Activated CD4-positive, alpha-beta memory T cell treated with anti-CD3 and anti-CD28 coated beads for 36 hours (primary cell): ENCODE data around the gene EFEMP1. TPM values are rescaled to one million over a fixed set of nuclear protein-coding genes. Genes with fewer than 3 reads are reported as not detected.

Experiments used
- CTCF ChIA-PET: fragments of 350-600 bp; sonication (Branson Sonifier 250); formaldehyde crosslinking; loops from one replicate; lab custom pipeline; 2021; ENCODE audit warnings: antibody characterized with exemption, inconsistent platforms; lab: Charles Lee
- POLR2A ChIA-PET: fragments of 350-600 bp; sonication (Branson Sonifier 250); formaldehyde crosslinking; loops from one replicate; lab custom pipeline; 2021; ENCODE audit warnings: antibody characterized with exemption; lab: Charles Lee
- DNase-seq: peaks from one replicate; pipeline ENCODE4 v3.0.0-alpha.2; 2020
- H3K27ac Mint-ChIP-seq: one replicate; pipeline ENCODE4 v1.8.0; 2021; ENCODE audit warnings: mixed read lengths
- H3K27me3 Mint-ChIP-seq: one replicate; pipeline ENCODE4 v1.8.0; 2021; ENCODE audit warnings: mixed read lengths
- H3K36me3 Mint-ChIP-seq: one replicate; pipeline ENCODE4 v1.8.0; 2021; ENCODE audit warnings: mixed read lengths
- H3K4me1 Mint-ChIP-seq: one replicate; pipeline ENCODE4 v1.8.0; 2021; ENCODE audit warnings: low read depth, mixed read lengths
- H3K4me3 Mint-ChIP-seq: one replicate; pipeline ENCODE4 v1.8.0; 2021; ENCODE audit warnings: mild to moderate bottlenecking, mixed read lengths
- H3K9me3 Mint-ChIP-seq: one replicate; pipeline ENCODE4 v1.8.0; 2021; ENCODE audit warnings: mixed read lengths
- intact Hi-C: fragments of 100-400 bp; cut with micrococcal nuclease; formaldehyde crosslinking; loops from one replicate; pipeline ENCODE4 v1.15.1; 2023
- total RNA-seq, 2 experiments: library from RNA; stranded (reverse); gene quantifications; one replicate each; pipeline ENCODE4 v1.2.3, GENCODE V29; 2021

Gene EFEMP1
- total RNA-seq, 2 experiments from 2014 or later = not detected

- H3K4me1 Mint-ChIP-seq = no peaks in the 10 kb centered on the region
- CTCF ChIA-PET = interaction anchor here (0.6 kb wide), 1 partner anchor 18 kb away, joined by 3 read pairs; no protein-coding TSS in a partner anchor
- H3K9me3 Mint-ChIP-seq = no peaks in the 10 kb centered on the region
- H3K36me3 Mint-ChIP-seq = no peaks in the 10 kb centered on the region
- H3K4me3 Mint-ChIP-seq = no peak overlapping the region
- DNase-seq = no peak
- intact Hi-C loops = no loop called here
- POLR2A ChIA-PET = no interaction called here
- H3K27me3 Mint-ChIP-seq = no peaks in the 10 kb centered on the region
- no peak overlapping the region for H3K27ac Mint-ChIP-seq
These were observed 36.2 kb downstream of the EFEMP1 start for GRCh38 chr2:55887351-55887750.

- Mint-ChIP-seq H3K9me3 (no peaks in the 10 kb centered on the region), H3K27ac (no peak overlapping the region), H3K27me3 (no peaks in the 10 kb centered on the region), H3K36me3 (no peaks in the 10 kb centered on the region), H3K4me1 (no peaks in the 10 kb centered on the region), H3K4me3 (no peak overlapping the region)
- CTCF ChIA-PET = no interaction called here
- DNase-seq = no peak
- POLR2A ChIA-PET = no interaction called here
- intact Hi-C loops = no loop called here
These were observed 37.7 kb downstream of the EFEMP1 start for GRCh38 chr2:55885944-55886281.

- Mint-ChIP-seq H3K36me3 (no peaks in the 10 kb centered on the region), H3K9me3 (no peaks in the 10 kb centered on the region), H3K27ac (no peak overlapping the region), H3K4me3 (no peak overlapping the region), H3K4me1 (no peaks in the 10 kb centered on the region), H3K27me3 (no peaks in the 10 kb centered on the region)
- ChIA-PET CTCF (no interaction called here), POLR2A (no interaction called here)
- intact Hi-C loops = no loop called here
- DNase-seq = no peak
These were observed 38.2 kb downstream of the EFEMP1 start for GRCh38 chr2:55885127-55885943.

DNA sequence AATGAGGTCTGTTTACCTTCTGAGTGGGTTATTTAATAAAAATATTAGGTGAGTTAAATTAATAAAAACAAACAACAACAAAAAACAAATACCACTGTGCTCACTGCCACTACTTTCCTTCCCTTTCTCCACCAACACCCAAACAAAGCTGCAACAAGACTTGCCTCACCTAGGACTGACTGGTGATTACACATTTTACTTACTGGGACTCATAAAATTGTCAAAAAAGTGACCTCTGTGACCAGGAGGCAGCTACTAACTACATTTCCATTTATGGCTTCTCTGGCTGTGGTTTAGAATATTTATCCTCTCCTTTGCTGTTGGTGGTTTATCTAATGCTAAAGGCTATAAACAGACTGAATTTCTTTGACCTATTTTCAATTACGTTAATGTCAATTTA, 39.8 kb downstream of the EFEMP1 start:
- no peak for DNase-seq
- H3K27ac Mint-ChIP-seq = no peak overlapping the region
- CTCF ChIA-PET = no interaction called here
- H3K27me3 Mint-ChIP-seq = no peaks in the 10 kb centered on the region
- no peaks in the 10 kb centered on the region for H3K36me3 Mint-ChIP-seq
- no peaks in the 10 kb centered on the region for H3K4me1 Mint-ChIP-seq
- no peaks in the 10 kb centered on the region for H3K9me3 Mint-ChIP-seq
- POLR2A ChIA-PET = no interaction called here
- intact Hi-C loops = no loop called here
- H3K4me3 Mint-ChIP-seq = no peak overlapping the region

DNA sequence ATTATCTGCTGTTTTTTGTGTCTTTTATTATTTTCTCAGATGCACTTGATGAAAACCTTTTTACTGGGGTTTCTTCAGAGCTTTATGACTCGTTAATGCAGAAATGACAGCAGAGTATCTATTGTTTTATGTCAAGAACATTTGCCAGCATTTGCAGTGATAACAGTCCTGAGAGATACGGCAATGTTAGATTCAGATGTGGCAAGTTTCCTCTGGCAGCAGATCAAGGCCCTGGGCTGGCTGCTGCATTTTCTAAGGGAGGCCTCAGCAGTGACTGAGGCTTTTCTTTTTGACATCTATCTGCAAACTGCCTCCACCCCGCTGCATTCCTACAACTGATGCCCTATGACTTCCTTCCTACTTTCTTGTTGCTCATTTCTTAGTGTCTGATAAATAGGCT, 40.2 kb downstream of the EFEMP1 start:
- H3K4me3 Mint-ChIP-seq = no peak overlapping the region
- no peaks in the 10 kb centered on the region for H3K4me1 Mint-ChIP-seq
- intact Hi-C loops = no loop called here
- no peaks in the 10 kb centered on the region for H3K27me3 Mint-ChIP-seq
- no peaks in the 10 kb centered on the region for H3K9me3 Mint-ChIP-seq
- no peak for DNase-seq
- no peak overlapping the region for H3K27ac Mint-ChIP-seq
- H3K36me3 Mint-ChIP-seq = no peaks in the 10 kb centered on the region
- CTCF ChIA-PET = no interaction called here
- POLR2A ChIA-PET = no interaction called here

- DNase-seq = no peak
- CTCF ChIA-PET = no interaction called here
- H3K27ac Mint-ChIP-seq = no peak overlapping the region
- no peaks in the 10 kb centered on the region for H3K9me3 Mint-ChIP-seq
- intact Hi-C loops = no loop called here
- no peaks in the 10 kb centered on the region for H3K4me1 Mint-ChIP-seq
- no peaks in the 10 kb centered on the region for H3K27me3 Mint-ChIP-seq
- POLR2A ChIA-PET = no interaction called here
- H3K36me3 Mint-ChIP-seq = no peaks in the 10 kb centered on the region
- no peak overlapping the region for H3K4me3 Mint-ChIP-seq
These were observed 40.6 kb downstream of the EFEMP1 start for GRCh38 chr2:55882954-55883353.

DNA sequence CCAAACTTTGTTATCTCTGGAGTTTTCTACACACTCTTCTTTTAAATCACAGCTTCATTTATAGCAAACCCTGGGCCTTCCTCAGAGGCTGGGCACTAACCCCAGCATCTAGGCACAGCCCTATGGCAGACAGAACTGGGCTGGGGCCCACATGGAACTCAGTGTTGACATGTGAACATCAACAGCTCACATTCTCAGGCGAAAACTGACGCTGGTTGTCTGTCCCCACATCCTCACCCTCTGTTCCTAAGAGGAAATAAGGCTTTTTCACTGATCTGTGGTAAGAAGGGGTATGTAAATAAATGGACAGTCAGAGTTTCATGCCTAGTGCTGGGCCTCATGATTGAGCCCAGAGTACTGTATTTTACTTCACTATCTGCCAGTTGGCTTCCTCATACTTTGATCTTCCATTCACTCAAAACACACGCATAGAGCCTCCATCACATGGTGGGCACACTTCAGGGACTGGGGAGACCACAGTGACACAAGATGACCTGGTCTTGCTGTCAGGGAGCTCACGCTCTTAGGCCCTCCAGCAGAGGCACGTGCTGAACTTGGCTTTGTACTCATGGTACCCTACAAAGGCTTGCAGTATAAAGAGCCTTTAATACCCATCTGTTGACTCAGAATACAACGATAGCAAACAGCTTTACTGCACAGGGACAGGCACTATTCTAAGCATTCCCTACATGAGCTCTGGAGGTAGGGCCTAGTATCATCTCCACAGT, 43.0 kb downstream of the EFEMP1 start:
- Mint-ChIP-seq H3K9me3 (no peaks in the 10 kb centered on the region), H3K27ac (no peak overlapping the region), H3K36me3 (no peaks in the 10 kb centered on the region), H3K27me3 (no peaks in the 10 kb centered on the region), H3K4me3 (no peak overlapping the region), H3K4me1 (no peaks in the 10 kb centered on the region)
- no peak for DNase-seq
- POLR2A ChIA-PET = no interaction called here
- CTCF ChIA-PET = no interaction called here
- intact Hi-C loops = no loop called here

- POLR2A ChIA-PET = no interaction called here
- DNase-seq = no peak
These were observed 43.6 kb downstream of the EFEMP1 start for GRCh38 chr2:55879976-55880375.

DNA sequence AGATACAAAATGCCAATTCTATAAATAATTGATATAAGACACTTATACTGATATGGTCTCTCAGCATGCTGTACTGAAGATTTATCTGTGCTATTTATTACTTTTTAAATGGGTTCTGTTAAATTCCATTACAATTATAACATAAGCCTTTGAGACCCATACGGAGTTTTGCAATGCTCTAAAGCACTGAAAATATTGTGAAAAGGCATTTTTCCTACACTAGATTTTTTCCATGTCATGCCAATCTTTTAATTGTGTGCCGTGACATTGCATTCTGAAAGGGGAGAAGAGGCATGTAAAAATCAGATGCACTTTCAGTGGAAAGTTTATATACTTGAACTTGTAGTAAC, 46.5 kb downstream of the EFEMP1 start:
- H3K4me1 Mint-ChIP-seq = no peaks in the 10 kb centered on the region
- no peaks in the 10 kb centered on the region for H3K9me3 Mint-ChIP-seq
- ChIA-PET CTCF (no interaction called here), POLR2A (no interaction called here)
- H3K27me3 Mint-ChIP-seq = no peaks in the 10 kb centered on the region
- no peak overlapping the region for H3K27ac Mint-ChIP-seq
- no peak overlapping the region for H3K4me3 Mint-ChIP-seq
- no peak for DNase-seq
- intact Hi-C loops = no loop called here
- H3K36me3 Mint-ChIP-seq = no peaks in the 10 kb centered on the region

More at GRCh38 chr2:55879976-55880375, 43.6 kb downstream of the EFEMP1 start:
- Mint-ChIP-seq H3K36me3 (no peaks in the 10 kb centered on the region), H3K27ac (no peak overlapping the region), H3K27me3 (no peaks in the 10 kb centered on the region), H3K9me3 (no peaks in the 10 kb centered on the region), H3K4me3 (no peak overlapping the region), H3K4me1 (no peaks in the 10 kb centered on the region)
- intact Hi-C loops = no loop called here
- CTCF ChIA-PET = no interaction called here

GRCh38 chr2:55876429-55877086, 47.0 kb downstream of the EFEMP1 start:
- H3K27me3 Mint-ChIP-seq = no peaks in the 10 kb centered on the region
- POLR2A ChIA-PET = no interaction called here
- H3K4me3 Mint-ChIP-seq = no peak overlapping the region
- DNase-seq = no peak
- no peaks in the 10 kb centered on the region for H3K4me1 Mint-ChIP-seq
- intact Hi-C loops = no loop called here
- no peaks in the 10 kb centered on the region for H3K36me3 Mint-ChIP-seq
- CTCF ChIA-PET = interaction anchor here (0.7 kb wide), 1 partner anchor 1673 kb away, joined by 3 read pairs; no protein-coding TSS in a partner anchor
- H3K27ac Mint-ChIP-seq = no peak overlapping the region
- no peaks in the 10 kb centered on the region for H3K9me3 Mint-ChIP-seq

DNA sequence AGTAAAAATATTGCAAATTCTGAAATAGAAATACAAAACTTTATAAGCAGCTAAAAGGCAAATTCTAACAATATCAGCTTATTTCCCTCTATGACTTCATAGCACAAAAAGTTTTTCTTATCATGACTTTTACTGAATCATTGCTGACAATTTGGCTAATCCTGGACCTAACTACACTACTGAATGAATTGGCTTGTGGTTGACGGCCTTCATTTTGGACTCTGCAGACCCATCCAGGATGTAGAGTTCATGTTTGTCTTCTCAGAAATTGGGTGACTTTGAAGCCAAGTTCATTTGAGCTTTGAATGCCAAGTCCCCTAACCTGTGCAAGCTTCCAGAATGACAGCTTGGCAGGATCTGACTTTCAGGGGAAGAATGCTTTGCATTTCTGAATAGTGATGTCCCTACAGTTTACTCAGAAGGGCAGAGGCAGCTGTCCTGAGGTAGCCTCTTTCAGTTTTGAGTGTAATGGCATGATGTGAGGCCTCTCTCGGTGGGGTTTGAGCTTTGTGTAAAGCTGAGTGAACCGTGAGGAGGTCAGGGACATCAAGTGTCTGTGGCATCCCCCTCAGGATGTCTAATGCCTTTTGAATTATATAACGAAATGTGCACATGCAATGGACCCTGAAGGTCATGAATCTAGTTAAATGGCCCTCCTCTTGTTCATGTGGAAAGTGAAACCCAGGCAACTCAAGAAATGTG, 48.0 kb downstream of the EFEMP1 start:
- Mint-ChIP-seq H3K36me3 (no peaks in the 10 kb centered on the region), H3K27ac (no peak overlapping the region), H3K9me3 (no peaks in the 10 kb centered on the region), H3K4me1 (no peaks in the 10 kb centered on the region), H3K4me3 (no peak overlapping the region), H3K27me3 (peaks cover under 1% of the 10 kb centered on the region)
- no peak for DNase-seq
- intact Hi-C loops = no loop called here
- CTCF ChIA-PET = no interaction called here
- POLR2A ChIA-PET = no interaction called here

- DNase-seq = no peak
- Mint-ChIP-seq H3K4me3 (no peak overlapping the region), H3K4me1 (no peaks in the 10 kb centered on the region), H3K9me3 (no peaks in the 10 kb centered on the region), H3K27me3 (peaks cover 2% of the 10 kb centered on the region), H3K36me3 (no peaks in the 10 kb centered on the region), H3K27ac (no peak overlapping the region)
- intact Hi-C loops = no loop called here
- CTCF ChIA-PET = no interaction called here
- POLR2A ChIA-PET = no interaction called here
These were observed 49.2 kb downstream of the EFEMP1 start for GRCh38 chr2:55874338-55874737.
